PC-3 (cell line): Measurements from ENCODE around the gene OR52A1. TPM values are rescaled to one million over a fixed set of nuclear protein-coding genes. Genes with fewer than 3 reads are reported as not detected.

ENCODE experiments used
- ATAC-seq: fragments of 200-7000 bp; cut with Tn5 transposase; 2 replicates; pipeline ENCODE4 v1.9.1; 2020; ENCODE audit warnings: mild to moderate bottlenecking, moderate library complexity
- BruUV-seq: library from RNA; stranded (reverse); fragments of 400-500 nt; replicated peaks from 2 replicates; lab custom pipeline; 2021; lab: Mats Ljungman, UMichigan
- CTCF ChIA-PET: fragments of 300-600 bp; sonication (Branson Sonifier 250); formaldehyde crosslinking; loops from one replicate; lab custom pipeline; 2022; ENCODE audit warnings: antibody characterized with exemption; lab: Charles Lee
- POLR2A ChIA-PET: fragments of 300-600 bp; sonication (Branson Sonifier 250); formaldehyde crosslinking; loops from one replicate; lab custom pipeline; 2022; ENCODE audit warnings: antibody characterized with exemption; ENCODE audit not compliant: unreplicated experiment; lab: Charles Lee
- DNase-seq: peaks from one replicate; pipeline ENCODE4 v3.0.0-alpha.2; 2015
- H2AFZ ChIP-seq: fragments of 300-600 bp; sonication (generic); 2 replicates; pipeline ENCODE4 v1.6.0; 2016; ENCODE audit warnings: antibody characterized with exemption, low read length
- H3F3A ChIP-seq: fragments of 300-600 bp; sonication (generic); one replicate; pipeline ENCODE4 v1.6.0; 2017; ENCODE audit warnings: antibody characterized with exemption, low read length, control low read depth, mild to moderate bottlenecking; ENCODE audit not compliant: unreplicated experiment
- H3K27ac ChIP-seq: fragments of 300-600 bp; sonication (generic); 2 replicates; pipeline ENCODE4 v1.5.1; 2016; ENCODE audit warnings: mild to moderate bottlenecking, low read length
- H3K27me3 ChIP-seq: fragments of 300-600 bp; sonication (generic); 2 replicates; pipeline ENCODE4 v1.6.1; 2016; ENCODE audit warnings: low read length, mixed read lengths
- H3K36me3 ChIP-seq: fragments of 300-600 bp; sonication (generic); 2 replicates; pipeline ENCODE4 v1.6.1; 2016; ENCODE audit warnings: low read depth, mixed run types, low read length, mixed read lengths
- H3K4me1 ChIP-seq: fragments of 300-600 bp; sonication (generic); 2 replicates; pipeline ENCODE4 v1.5.1; 2016; ENCODE audit warnings: low read length; ENCODE audit not compliant: insufficient read depth
- H3K4me2 ChIP-seq: fragments of 300-600 bp; sonication (generic); 2 replicates; pipeline ENCODE4 v1.6.0; 2016; ENCODE audit warnings: low read length
- H3K4me3 ChIP-seq: fragments of 300-600 bp; sonication (generic); 2 replicates; pipeline ENCODE4 v1.5.1; 2016; ENCODE audit warnings: mild to moderate bottlenecking, low read length, mixed read lengths
- H3K79me2 ChIP-seq: fragments of 300-600 bp; sonication (generic); 2 replicates; pipeline ENCODE4 v1.6.1; 2017; ENCODE audit warnings: low read length, mixed read lengths
- H3K9ac ChIP-seq: fragments of 300-600 bp; sonication (generic); 2 replicates; pipeline ENCODE4 v1.6.0; 2016; ENCODE audit warnings: mild to moderate bottlenecking, low read length
- H3K9me2 ChIP-seq: fragments of 300-600 bp; sonication (generic); replicated peaks from 2 replicates; pipeline ENCODE4 v1.6.1; 2016; ENCODE audit warnings: mixed run types, low read length, mixed read lengths
- H3K9me3 ChIP-seq: fragments of 300-600 bp; sonication (generic); 2 replicates; pipeline ENCODE4 v1.6.1; 2016; ENCODE audit warnings: low read length, mixed read lengths
- H4K20me1 ChIP-seq: fragments of 300-600 bp; sonication (generic); 2 replicates; pipeline ENCODE4 v1.6.1; 2016; ENCODE audit warnings: low read length, mixed read lengths
- EZH2 ChIP-seq: fragments of 300-600 bp; sonication (generic); IDR thresholded peaks from one replicate; pipeline ENCODE4 v1.6.1; 2017; ENCODE audit warnings: antibody characterized with exemption, mild to moderate bottlenecking, low read length; ENCODE audit not compliant: unreplicated experiment
- EZH2phosphoT487 ChIP-seq: fragments of 300-600 bp; sonication (generic); IDR thresholded peaks from 2 replicates; pipeline ENCODE4 v1.6.1; 2018; ENCODE audit warnings: mild to moderate bottlenecking, antibody characterized with exemption, low read length, borderline replicate concordance
- intact Hi-C: fragments of 100-400 bp; cut with micrococcal nuclease; formaldehyde crosslinking; loops from 2 replicates; pipeline ENCODE4 v1.9.0; 2023
- total RNA-seq: library from RNA; depleted of rRNA; stranded (reverse); fragments of >200 nt; gene quantifications from 2 replicates; pipeline ENCODE4 v1.2.3, GENCODE V29; 2014
- TF ChIP-seq, protein P1 (sequence below): fragments of 300-600 bp; sonication (generic); conservative IDR thresholded peaks from 2 replicates; pipeline ENCODE4 v1.5.1; 2017; ENCODE audit warnings: antibody characterized with exemption, low read depth, mild to moderate bottlenecking, low read length

The OR52A1 gene
- total RNA-seq, 1 experiment from 2014 or later, result not detected

DNA sequence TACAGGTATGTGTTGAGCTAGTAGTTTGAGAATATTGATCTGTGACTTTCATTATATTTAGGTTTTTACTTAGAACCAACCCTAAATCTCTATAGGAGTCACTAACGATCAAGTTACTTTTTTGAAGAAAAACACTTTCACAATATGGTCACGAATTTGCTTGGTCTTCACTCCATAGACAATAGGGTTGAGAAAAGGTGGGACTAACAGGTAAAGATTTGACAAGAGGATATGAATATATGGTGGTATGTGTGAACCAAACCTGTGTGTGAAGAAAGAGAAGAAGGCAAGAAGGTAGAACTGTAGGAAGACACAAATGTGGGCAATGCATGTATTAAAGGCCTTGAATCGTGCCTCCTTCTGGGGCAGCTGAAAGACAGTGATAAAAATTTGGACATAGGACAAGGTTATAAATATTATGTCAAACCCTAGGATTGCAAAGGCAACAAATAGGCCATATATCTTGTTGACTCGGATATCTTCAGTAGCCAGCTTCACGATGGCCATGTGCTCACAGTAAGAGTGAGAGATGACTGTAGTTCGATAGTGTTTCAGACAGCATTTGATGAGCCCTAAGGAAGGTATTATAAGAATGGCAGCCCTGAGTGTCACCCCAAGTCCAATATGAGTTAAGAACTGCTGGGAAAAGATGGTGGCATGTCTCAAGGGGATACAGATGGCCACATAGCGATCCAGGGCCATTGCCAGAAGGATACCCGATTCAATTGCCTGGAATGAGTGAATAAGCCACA is 22.8 kb downstream of the OR52A1 start:
- POLR2A ChIA-PET, result no interaction called here
- Histone ChIP-seq H4K20me1 (no peaks in the 10 kb centered on the region), H3K9me2 (no peaks in the 10 kb centered on the region), H3K36me3 (no peaks in the 10 kb centered on the region), H3K9me3 (no peaks in the 10 kb centered on the region), H3K9ac (no peak overlapping the region), H3K4me3 (no peak overlapping the region), H3K27me3 (no peaks in the 10 kb centered on the region), H3K79me2 (no peaks in the 10 kb centered on the region), H3K27ac (no peak overlapping the region), H2AFZ (no peak overlapping the region), H3F3A (no peaks in the 10 kb centered on the region), H3K4me1 (no peaks in the 10 kb centered on the region), H3K4me2 (no peak overlapping the region)
- CTCF ChIA-PET, result no interaction called here
- no peak for ATAC-seq
- BruUV-seq, result no TSS peak
- DNase-seq, result no peak
- TF ChIP-seq, protein P1, sequence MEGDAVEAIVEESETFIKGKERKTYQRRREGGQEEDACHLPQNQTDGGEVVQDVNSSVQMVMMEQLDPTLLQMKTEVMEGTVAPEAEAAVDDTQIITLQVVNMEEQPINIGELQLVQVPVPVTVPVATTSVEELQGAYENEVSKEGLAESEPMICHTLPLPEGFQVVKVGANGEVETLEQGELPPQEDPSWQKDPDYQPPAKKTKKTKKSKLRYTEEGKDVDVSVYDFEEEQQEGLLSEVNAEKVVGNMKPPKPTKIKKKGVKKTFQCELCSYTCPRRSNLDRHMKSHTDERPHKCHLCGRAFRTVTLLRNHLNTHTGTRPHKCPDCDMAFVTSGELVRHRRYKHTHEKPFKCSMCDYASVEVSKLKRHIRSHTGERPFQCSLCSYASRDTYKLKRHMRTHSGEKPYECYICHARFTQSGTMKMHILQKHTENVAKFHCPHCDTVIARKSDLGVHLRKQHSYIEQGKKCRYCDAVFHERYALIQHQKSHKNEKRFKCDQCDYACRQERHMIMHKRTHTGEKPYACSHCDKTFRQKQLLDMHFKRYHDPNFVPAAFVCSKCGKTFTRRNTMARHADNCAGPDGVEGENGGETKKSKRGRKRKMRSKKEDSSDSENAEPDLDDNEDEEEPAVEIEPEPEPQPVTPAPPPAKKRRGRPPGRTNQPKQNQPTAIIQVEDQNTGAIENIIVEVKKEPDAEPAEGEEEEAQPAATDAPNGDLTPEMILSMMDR, result no peak
- TF ChIP-seq EZH2phosphoT487 (no peak), EZH2 (no peak)
- intact Hi-C loops, result no loop called here

DNA sequence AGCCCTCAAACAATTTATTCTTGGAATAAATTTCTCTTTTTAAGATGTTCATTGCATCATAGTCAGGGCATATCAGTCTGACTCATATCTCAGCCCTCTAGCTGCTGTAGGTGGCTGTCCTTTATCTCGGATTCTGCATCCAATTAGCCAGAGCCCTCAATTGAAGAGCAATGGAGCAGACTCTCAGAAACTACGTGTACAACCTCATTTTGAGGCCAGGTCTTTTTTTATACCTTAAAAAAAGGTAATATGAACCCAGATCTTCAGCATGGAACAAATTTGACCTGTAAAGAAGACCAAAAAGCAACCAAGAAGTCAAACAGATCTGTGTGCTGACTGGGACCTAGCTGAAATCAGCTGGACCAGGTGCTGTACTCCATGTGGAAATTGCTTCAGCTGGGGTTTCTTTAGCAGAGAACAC is 25.1 kb downstream of the OR52A1 start:
- Histone ChIP-seq H3K36me3 (no peaks in the 10 kb centered on the region), H3K27me3 (no peaks in the 10 kb centered on the region), H3K4me2 (no peak overlapping the region), H3F3A (no peaks in the 10 kb centered on the region), H4K20me1 (no peaks in the 10 kb centered on the region), H3K9ac (no peak overlapping the region), H3K79me2 (no peaks in the 10 kb centered on the region), H3K9me2 (no peaks in the 10 kb centered on the region), H3K9me3 (no peaks in the 10 kb centered on the region), H3K27ac (no peak overlapping the region), H3K4me3 (no peak overlapping the region), H3K4me1 (no peaks in the 10 kb centered on the region), H2AFZ (no peak overlapping the region)
- no peak for ATAC-seq
- no peak for DNase-seq
- POLR2A ChIA-PET, result no interaction called here
- intact Hi-C loops, result no loop called here
- BruUV-seq, result no TSS peak
- no peak for TF ChIP-seq EZH2phosphoT487
- TF ChIP-seq EZH2, result no peak
- TF ChIP-seq, protein P1, result no peak
- CTCF ChIA-PET, result no interaction called here

DNA sequence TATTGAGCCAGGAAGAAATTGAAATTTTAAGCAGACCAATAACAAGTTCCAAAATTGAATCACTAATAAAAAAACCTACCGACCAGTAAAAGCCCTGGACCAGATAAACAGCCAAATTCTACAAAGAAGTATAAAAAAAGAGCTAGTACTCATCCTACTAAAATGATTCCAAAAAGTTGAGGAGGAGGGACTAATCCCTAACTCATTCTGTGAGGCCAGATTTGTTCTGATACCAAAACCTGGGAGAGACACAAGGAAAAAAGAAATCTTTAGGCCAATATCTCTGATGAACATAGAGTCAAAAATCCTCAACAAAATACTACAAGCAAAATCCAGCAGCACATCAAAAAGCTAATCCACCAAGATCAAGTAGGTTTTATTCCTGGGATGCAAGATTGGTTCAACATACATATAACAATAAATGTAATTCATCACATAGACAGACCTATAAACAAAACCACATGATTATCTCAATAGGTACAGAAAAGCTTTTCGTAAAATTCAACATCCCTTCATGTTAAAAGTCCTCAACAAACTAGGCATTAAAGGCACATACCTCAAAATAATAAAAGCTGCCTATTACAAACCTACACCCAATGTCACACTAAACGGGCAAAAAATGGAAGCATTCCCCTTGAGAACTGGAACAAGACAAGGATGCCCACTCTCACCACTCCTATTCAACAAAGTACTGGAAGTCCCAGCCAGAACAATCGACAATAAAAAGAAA is 29.5 kb downstream of the OR52A1 start:
- H2AFZ ChIP-seq, result no peak overlapping the region
- intact Hi-C loops, result loop anchor here (1.0 kb wide), 2 partner anchors 255 to 683 kb away; partner anchors contain the start of gene OR52N2
- no peak for DNase-seq
- H3K4me2 ChIP-seq, result no peak overlapping the region
- H3K9ac ChIP-seq, result no peak overlapping the region
- H3K79me2 ChIP-seq, result no peaks in the 10 kb centered on the region
- no peaks in the 10 kb centered on the region for H3K9me3 ChIP-seq
- no TSS peak for BruUV-seq
- H3K4me3 ChIP-seq, result no peak overlapping the region
- H3K4me1 ChIP-seq, result no peaks in the 10 kb centered on the region
- no peaks in the 10 kb centered on the region for H4K20me1 ChIP-seq
- no peaks in the 10 kb centered on the region for H3K36me3 ChIP-seq
- H3K9me2 ChIP-seq, result no peaks in the 10 kb centered on the region
- ChIA-PET POLR2A (no interaction called here), CTCF (interaction anchor here (0.6 kb wide), 1 partner anchor 133 kb away, joined by 3 read pairs; no protein-coding TSS in a partner anchor)
- H3F3A ChIP-seq, result no peaks in the 10 kb centered on the region
- H3K27me3 ChIP-seq, result no peaks in the 10 kb centered on the region
- ATAC-seq, result no peak
- TF ChIP-seq EZH2phosphoT487, result no peak
- TF ChIP-seq, protein P1, result no peak
- TF ChIP-seq EZH2, result no peak
- H3K27ac ChIP-seq, result no peak overlapping the region
